Ectodermal cell (in vitro differentiated cells): ENCODE measurements around the gene CACNA1H.

Experiments
- H3K27ac ChIP-seq: 2 replicates; pipeline ENCODE4 v1.7.0; 2013; ENCODE audit warnings: mild to moderate bottlenecking, low read depth, low read length; ENCODE audit not compliant: insufficient read depth, poor library complexity, severe bottlenecking
- H3K27me3 ChIP-seq: 2 replicates; pipeline ENCODE4 v1.7.0; 2013; ENCODE audit warnings: mild to moderate bottlenecking, low read length; ENCODE audit not compliant: insufficient read depth, control insufficient read depth, poor library complexity, severe bottlenecking
- H3K36me3 ChIP-seq: one replicate; pipeline ENCODE4 v1.7.0; 2013; ENCODE audit warnings: low read length; ENCODE audit not compliant: control insufficient read depth, insufficient read depth
- H3K4me1 ChIP-seq: one replicate; pipeline ENCODE4 v1.7.0; 2013; ENCODE audit warnings: low read length; ENCODE audit not compliant: control insufficient read depth, insufficient read depth
- H3K4me3 ChIP-seq: 2 replicates; pipeline ENCODE4 v1.7.0; 2013; ENCODE audit warnings: low read depth, low read length, control low read depth; ENCODE audit not compliant: insufficient read depth
- H3K9me3 ChIP-seq: 2 replicates; pipeline ENCODE4 v1.7.0; 2013; ENCODE audit warnings: mild to moderate bottlenecking, low read length, moderate library complexity; ENCODE audit not compliant: control insufficient read depth
- WGBS, 2 experiments: methylation state at CpG; one replicate each; pipeline ENCODE4 v1.1.7; 2013; ENCODE audit warnings: missing lambda C conversion rate in 2 of 2; 5-methylcytosine and 5-hydroxymethylcytosine counted together

CACNA1H gene

GRCh38 chr16:1121601-1122397 is 31.1 kb upstream of the CACNA1H start:
- Histone ChIP-seq H3K27me3 (no peaks in the 10 kb centered on the region), H3K9me3 (no peaks in the 10 kb centered on the region), H3K4me1 (peaks cover 25% of the 10 kb centered on the region), H3K4me3 (no peak overlapping the region), H3K36me3 (no peaks in the 10 kb centered on the region), H3K27ac (no peak overlapping the region)
- WGBS, 2 experiments = 92 to 94% methylated on average over 30 of the region's 30 CpGs

DNA sequence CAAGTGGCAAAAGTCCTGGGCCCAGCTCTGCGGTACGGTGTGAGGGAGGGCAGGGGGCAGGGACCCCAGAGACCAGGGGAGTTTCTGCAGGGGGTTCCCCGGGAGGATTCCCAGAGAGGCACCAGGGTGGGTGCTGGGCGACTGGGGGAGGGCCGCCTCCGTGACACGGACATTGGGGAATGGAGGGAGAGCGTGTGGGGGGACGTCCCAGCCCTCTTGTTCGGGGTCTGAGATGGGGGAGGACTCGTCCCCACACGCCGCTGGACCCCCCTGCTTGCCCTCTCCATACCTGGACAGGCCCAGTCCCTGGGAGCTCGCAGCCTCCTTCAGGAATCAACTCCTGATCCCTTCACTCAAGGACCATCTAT is 30.5 kb upstream of the CACNA1H start:
- Histone ChIP-seq H3K9me3 (no peaks in the 10 kb centered on the region), H3K27ac (no peak overlapping the region), H3K4me1 (peaks cover 25% of the 10 kb centered on the region), H3K27me3 (no peaks in the 10 kb centered on the region), H3K4me3 (no peak overlapping the region), H3K36me3 (no peaks in the 10 kb centered on the region)
- WGBS, 2 experiments = 94 to 95% methylated on average over 14 of the region's 14 CpGs

GRCh38 chr16:1123525-1124230 is 29.2 kb upstream of the CACNA1H start:
- H3K4me1 ChIP-seq = peaks cover 25% of the 10 kb centered on the region
- WGBS, 2 experiments = 87 to 89% methylated on average over 21 of the region's 21 CpGs
- H3K27ac ChIP-seq = no peak overlapping the region
- H3K36me3 ChIP-seq = no peaks in the 10 kb centered on the region
- no peaks in the 10 kb centered on the region for H3K27me3 ChIP-seq
- H3K9me3 ChIP-seq = no peaks in the 10 kb centered on the region
- H3K4me3 ChIP-seq = no peak overlapping the region

DNA sequence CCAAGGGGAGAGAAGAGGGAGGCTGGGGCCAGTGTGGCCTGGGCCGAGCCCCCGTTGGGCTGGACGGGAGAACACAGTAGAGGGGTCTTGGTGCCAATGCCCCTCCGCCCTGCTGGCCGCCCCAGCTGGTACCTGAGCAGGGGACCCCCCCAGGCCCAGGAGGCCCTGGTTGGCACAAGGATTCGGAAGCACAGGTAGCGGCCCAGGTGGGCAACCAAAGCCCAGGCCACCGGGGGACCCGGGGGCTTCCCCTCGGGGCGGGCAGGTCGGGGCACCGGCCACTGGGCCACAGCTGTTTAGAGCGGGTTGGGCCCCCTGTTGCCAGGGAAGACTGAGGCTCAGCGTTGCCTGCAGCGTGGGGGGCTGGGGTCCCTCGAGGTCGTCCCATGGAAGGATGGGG is 28.6 kb upstream of the CACNA1H start:
- peaks cover 25% of the 10 kb centered on the region for H3K4me1 ChIP-seq
- H3K9me3 ChIP-seq = no peaks in the 10 kb centered on the region
- WGBS, 2 experiments = 94% methylated on average over 18 of the region's 18 CpGs
- no peak overlapping the region for H3K27ac ChIP-seq
- no peaks in the 10 kb centered on the region for H3K36me3 ChIP-seq
- no peak overlapping the region for H3K4me3 ChIP-seq
- H3K27me3 ChIP-seq = no peaks in the 10 kb centered on the region

DNA sequence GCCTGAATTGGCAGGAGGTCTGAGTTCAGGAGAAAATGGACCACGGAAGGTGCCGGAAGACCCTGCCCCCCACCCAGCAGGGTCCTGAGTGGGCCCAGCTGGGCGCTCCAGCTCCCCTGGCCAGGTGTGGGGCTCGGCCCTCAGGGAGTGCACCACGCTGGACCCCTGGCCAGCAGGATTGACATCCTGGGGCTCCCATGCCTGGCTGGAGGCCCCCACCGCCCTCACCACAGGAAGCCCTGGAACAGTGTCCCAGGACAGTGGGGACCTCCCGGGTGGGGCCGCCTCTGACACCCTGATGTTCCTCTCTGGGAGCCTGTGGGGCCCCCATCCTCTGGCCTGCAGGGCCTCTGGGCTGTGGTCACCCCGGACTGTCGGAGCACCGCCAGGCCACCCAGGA is 28.1 kb upstream of the CACNA1H start:
- H3K36me3 ChIP-seq = no peaks in the 10 kb centered on the region
- no peak overlapping the region for H3K4me3 ChIP-seq
- H3K9me3 ChIP-seq = no peaks in the 10 kb centered on the region
- no peak overlapping the region for H3K27ac ChIP-seq
- peaks cover 25% of the 10 kb centered on the region for H3K4me1 ChIP-seq
- no peaks in the 10 kb centered on the region for H3K27me3 ChIP-seq
- WGBS, 2 experiments = 94 to 97% methylated on average over 11 of the region's 11 CpGs

DNA sequence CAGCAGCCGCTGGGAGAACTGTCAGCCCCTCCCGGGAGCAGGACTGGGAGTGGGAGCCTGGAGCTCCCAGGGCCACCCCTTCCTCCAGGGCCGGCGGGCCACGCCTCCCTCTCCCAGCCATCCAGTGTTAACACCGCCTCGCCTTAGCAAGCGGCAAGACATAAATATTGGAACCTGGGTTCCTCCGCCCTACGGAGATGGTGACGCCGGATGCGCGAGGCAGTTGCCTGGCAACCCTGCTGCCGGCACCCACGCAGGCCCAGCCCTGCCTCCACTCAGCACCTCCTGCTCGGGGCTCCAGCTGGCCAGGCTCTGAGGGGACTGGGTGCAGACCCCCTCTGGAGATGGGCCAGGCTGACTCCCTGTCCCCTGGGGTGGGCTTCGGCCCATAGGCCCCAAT is 27.4 kb upstream of the CACNA1H start:
- H3K27ac ChIP-seq = no peak overlapping the region
- no peaks in the 10 kb centered on the region for H3K36me3 ChIP-seq
- H3K27me3 ChIP-seq = no peaks in the 10 kb centered on the region
- 83 to 84% methylated on average over 18 of the region's 18 CpGs for WGBS, 2 experiments
- H3K4me3 ChIP-seq = no peak overlapping the region
- peaks cover 22% of the 10 kb centered on the region for H3K4me1 ChIP-seq
- no peaks in the 10 kb centered on the region for H3K9me3 ChIP-seq

GRCh38 chr16:1126044-1126443 is 26.9 kb upstream of the CACNA1H start:
- H3K9me3 ChIP-seq = no peaks in the 10 kb centered on the region
- WGBS, 2 experiments = 88 to 90% methylated on average over 17 of the region's 17 CpGs
- no peak overlapping the region for H3K4me3 ChIP-seq
- H3K36me3 ChIP-seq = no peaks in the 10 kb centered on the region
- no peaks in the 10 kb centered on the region for H3K27me3 ChIP-seq
- H3K4me1 ChIP-seq = peaks cover 18% of the 10 kb centered on the region
- H3K27ac ChIP-seq = no peak overlapping the region

GRCh38 chr16:1126586-1126985 is 26.3 kb upstream of the CACNA1H start:
- Histone ChIP-seq H3K36me3 (no peaks in the 10 kb centered on the region), H3K9me3 (no peaks in the 10 kb centered on the region), H3K27me3 (no peaks in the 10 kb centered on the region), H3K4me3 (no peak overlapping the region), H3K4me1 (peaks cover 14% of the 10 kb centered on the region), H3K27ac (no peak overlapping the region)
- 74 to 78% methylated on average over 9 to 10 of the region's 10 CpGs for WGBS, 2 experiments

- 83 to 87% methylated on average over 16 of the region's 16 CpGs for WGBS, 2 experiments
- Histone ChIP-seq H3K27ac (no peak overlapping the region), H3K4me1 (peaks cover 12% of the 10 kb centered on the region)
Observed at GRCh38 chr16:1127101-1127500, 25.8 kb upstream of the CACNA1H start.

GRCh38 chr16:1127971-1128715 is 24.8 kb upstream of the CACNA1H start:
- H3K9me3 ChIP-seq = no peaks in the 10 kb centered on the region
- H3K36me3 ChIP-seq = no peaks in the 10 kb centered on the region
- WGBS, 2 experiments = 92 to 93% methylated on average over 31 of the region's 31 CpGs
- H3K4me3 ChIP-seq = no peak overlapping the region
- H3K27me3 ChIP-seq = no peaks in the 10 kb centered on the region
- no peak overlapping the region for H3K27ac ChIP-seq
- peaks cover 12% of the 10 kb centered on the region for H3K4me1 ChIP-seq

More at GRCh38 chr16:1127101-1127500, 25.8 kb upstream of the CACNA1H start:
- no peaks in the 10 kb centered on the region for H3K9me3 ChIP-seq
- H3K4me3 ChIP-seq = no peak overlapping the region
- no peaks in the 10 kb centered on the region for H3K27me3 ChIP-seq
- no peaks in the 10 kb centered on the region for H3K36me3 ChIP-seq
